K562 (cell line): ENCODE data around the gene SERTAD3. TPM values are rescaled to one million over a fixed set of nuclear protein-coding genes. Genes with fewer than 3 reads are reported as not detected.

Source experiments
- ASH1L ChIP-seq: fragments of 450-650 bp; IDR thresholded peaks from 2 replicates; pipeline ENCODE4 v1.6.1; 2018; ENCODE audit warnings: borderline replicate concordance, mild to moderate bottlenecking, low read depth; ENCODE audit not compliant: partially characterized antibody
- CBX3 ChIP-seq, 2 experiments: IDR thresholded peaks; 1 replicate in 1 of 2; 2 replicates in 1 of 2; pipeline ENCODE4 v1.6.1; 2012; ENCODE audit warnings: inconsistent platforms in 2 of 2, low read length in 2 of 2, borderline replicate concordance in 1 of 2, control low read depth in 1 of 2
- ELF1 ChIP-seq: fragments of 200-800 bp; sonication (Bioruptor generic); IDR thresholded peaks from 2 replicates; pipeline ENCODE4 v1.6.1; 2016; ENCODE audit warnings: missing genetic modification characterization, missing compliant biosample characterization
- MBD2 ChIP-seq: sonication (generic); IDR thresholded peaks from 2 replicates; pipeline ENCODE4 v1.6.1; 2016; ENCODE audit warnings: low read depth, borderline replicate concordance
- PHF20 ChIP-seq: fragments of 450-650 bp; IDR thresholded peaks from 2 replicates; pipeline ENCODE4 v1.6.1; 2018; ENCODE audit not compliant: partially characterized antibody
- ZNF431 ChIP-seq: sonication (generic); formaldehyde crosslinking; IDR thresholded peaks from 2 replicates; pipeline ENCODE4 v1.8.0; 2022; ENCODE audit warnings: mild to moderate bottlenecking, missing genetic modification reagents
- ZNF76 ChIP-seq: fragments of 250-450 bp; sonication (Bioruptor Pico); IDR thresholded peaks from 2 replicates; pipeline ENCODE4 v1.4.0; 2020; ENCODE audit warnings: mild to moderate bottlenecking, moderate library complexity, borderline replicate concordance
- polyA plus RNA-seq, 8 experiments: library from polyadenylated mRNA; depleted of rRNA in 4 of 8; stranded (reverse) in 5 of 8; unstranded in 3 of 8; fragments of >200 nt; fragmentation: Nextera tagmentation in 2 of 8; fragmentation: Illumina TruSeq in 1 of 8; extraction: Ambion mirVana in 2 of 8; extraction: Trizol in 1 of 8; gene quantifications; 2 replicates each; pipeline versions ENCODE4 v1.2.1 to v1.2.3, GENCODE V29; 2011 to 2014; ENCODE audit warnings: inconsistent platforms in 1 of 8, missing spikeins in 1 of 8
- total RNA-seq, 7 experiments: library from RNA; depleted of rRNA in 6 of 7; stranded (reverse); fragments of >200 nt in 6 of 7; fragmentation: Illumina TruSeq in 2 of 7; extraction: Trizol in 2 of 7; gene quantifications; 2 replicates each; pipeline versions ENCODE4 v1.2.1 to v1.2.3, GENCODE V29; 2011 to 2021; ENCODE audit warnings: low replicate concordance in 1 of 7
- TF ChIP-seq, protein P1 (sequence below), 2 experiments: fragments of 200-800 bp in 1 of 2; sonication (Bioruptor generic) in 1 of 2; sonication (generic) in 1 of 2; formaldehyde crosslinking in 1 of 2; IDR thresholded peaks in 1 of 2; conservative IDR thresholded peaks in 1 of 2; 2 replicates each; pipeline versions ENCODE4 v1.5.0 to v1.6.1; 2016 to 2020; ENCODE audit warnings: missing compliant biosample characterization in 1 of 2, missing genetic modification characterization in 1 of 2, missing genetic modification reagents in 1 of 2
- TF ChIP-seq, protein P2 (sequence below), 2 experiments: IDR thresholded peaks; 2 replicates each; pipeline ENCODE4 v1.6.1; 2011; ENCODE audit warnings: borderline replicate concordance in 1 of 2, control low read depth in 1 of 2, low read depth in 1 of 2, low read length in 1 of 2, mild to moderate bottlenecking in 1 of 2, mixed read lengths in 1 of 2, moderate library complexity in 1 of 2; ENCODE audit not compliant: insufficient read depth in 1 of 2, insufficient read length in 1 of 2, poor library complexity in 1 of 2, severe bottlenecking in 1 of 2; ENCODE audit errors: extremely low read depth in 1 of 2
- TF ChIP-seq, protein P3 (sequence below), 2 experiments: fragments of 450-650 bp; formaldehyde crosslinking in 1 of 2; IDR thresholded peaks; 2 replicates each; pipeline versions ENCODE4 v1.4.0 to v1.6.1; 2014 to 2020; ENCODE audit warnings: mild to moderate bottlenecking in 2 of 2, borderline replicate concordance in 1 of 2, low read depth in 1 of 2
- TF ChIP-seq, protein P4 (sequence below): sonication (generic); IDR thresholded peaks from 2 replicates; pipeline ENCODE4 v1.6.1; 2016

The SERTAD3 gene
- total and polyA plus RNA-seq, 9 of the 15 experiments (the other 6 are each of a cell fraction or from before 2014, with no cell fraction given): 5.4 to 28.9 (median 17.5) TPM

DNA sequence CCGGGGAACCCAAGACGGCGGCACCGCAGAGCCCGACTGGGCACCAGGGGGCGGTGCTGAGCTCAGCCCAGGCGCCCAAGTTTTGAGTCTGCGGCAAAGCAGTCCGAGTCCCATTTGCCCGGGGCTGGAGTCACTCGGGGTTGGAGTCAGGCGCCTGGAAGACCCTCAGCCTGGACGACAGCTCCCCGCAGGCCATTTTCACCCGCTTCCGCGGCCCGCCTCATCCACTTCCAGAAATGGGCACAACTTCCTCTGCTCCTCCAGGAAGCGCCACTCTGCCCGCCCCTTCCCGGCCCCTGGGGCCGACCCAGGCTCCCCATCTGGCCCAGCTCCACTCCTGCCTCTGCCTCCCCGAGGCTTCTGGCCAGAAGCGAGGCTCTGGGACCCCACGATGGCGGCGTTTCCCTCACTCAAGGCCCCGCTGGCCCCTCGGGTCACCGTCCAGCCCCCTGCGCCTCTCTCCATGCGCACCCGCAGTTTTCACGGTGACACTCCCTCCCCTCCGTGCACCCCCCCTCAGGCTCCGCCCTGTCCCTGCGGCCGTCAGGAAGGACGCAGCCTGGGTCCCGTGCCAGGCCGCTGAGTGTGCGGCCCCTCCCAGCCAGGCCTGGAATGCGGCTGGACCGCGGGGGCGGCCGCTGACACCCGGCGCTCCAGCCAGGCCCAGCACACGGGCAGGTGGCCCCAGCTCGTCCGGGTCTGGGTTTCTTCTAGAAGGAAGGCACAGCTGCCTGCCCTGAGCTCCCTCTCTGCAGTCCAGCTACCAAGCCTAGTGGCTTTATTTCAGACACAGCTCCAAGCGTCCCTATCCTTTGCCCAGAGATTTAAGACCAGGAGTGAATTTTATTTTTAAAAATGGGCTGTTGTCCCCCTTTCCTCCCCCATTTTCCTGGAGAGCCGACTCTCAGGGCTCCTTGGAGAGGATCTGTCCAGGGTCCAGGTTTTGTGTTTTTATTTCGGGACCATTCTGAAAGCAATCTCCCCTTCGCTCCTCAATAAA is 23.1 kb downstream of the SERTAD3 start (continued):
- no peak for TF ChIP-seq ASH1L
- TF ChIP-seq PHF20: peak; percentile 19
- TF ChIP-seq, protein P1, sequence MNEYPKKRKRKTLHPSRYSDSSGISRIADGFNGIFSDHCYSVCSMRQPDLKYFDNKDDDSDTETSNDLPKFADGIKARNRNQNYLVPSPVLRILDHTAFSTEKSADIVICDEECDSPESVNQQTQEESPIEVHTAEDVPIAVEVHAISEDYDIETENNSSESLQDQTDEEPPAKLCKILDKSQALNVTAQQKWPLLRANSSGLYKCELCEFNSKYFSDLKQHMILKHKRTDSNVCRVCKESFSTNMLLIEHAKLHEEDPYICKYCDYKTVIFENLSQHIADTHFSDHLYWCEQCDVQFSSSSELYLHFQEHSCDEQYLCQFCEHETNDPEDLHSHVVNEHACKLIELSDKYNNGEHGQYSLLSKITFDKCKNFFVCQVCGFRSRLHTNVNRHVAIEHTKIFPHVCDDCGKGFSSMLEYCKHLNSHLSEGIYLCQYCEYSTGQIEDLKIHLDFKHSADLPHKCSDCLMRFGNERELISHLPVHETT (CRISPR knock-in tag; conservative IDR thresholded peaks at IDR 0.05 in 1 of 2, IDR thresholded peaks at IDR 0.05 in 1 of 2): no peak
- TF ChIP-seq, protein P2, sequence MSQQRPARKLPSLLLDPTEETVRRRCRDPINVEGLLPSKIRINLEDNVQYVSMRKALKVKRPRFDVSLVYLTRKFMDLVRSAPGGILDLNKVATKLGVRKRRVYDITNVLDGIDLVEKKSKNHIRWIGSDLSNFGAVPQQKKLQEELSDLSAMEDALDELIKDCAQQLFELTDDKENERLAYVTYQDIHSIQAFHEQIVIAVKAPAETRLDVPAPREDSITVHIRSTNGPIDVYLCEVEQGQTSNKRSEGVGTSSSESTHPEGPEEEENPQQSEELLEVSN (IDR thresholded peaks at IDR 0.05; ENCODE audit: borderline replicate concordance in 1 of 2, extremely low read depth in 1 of 2, insufficient read depth in 1 of 2, insufficient read length in 1 of 2, low read depth in 1 of 2, low read length in 1 of 2, poor library complexity in 1 of 2, severe bottlenecking in 1 of 2): peak in 1 of 2 experiments; percentile 79
- TF ChIP-seq, protein P3, sequence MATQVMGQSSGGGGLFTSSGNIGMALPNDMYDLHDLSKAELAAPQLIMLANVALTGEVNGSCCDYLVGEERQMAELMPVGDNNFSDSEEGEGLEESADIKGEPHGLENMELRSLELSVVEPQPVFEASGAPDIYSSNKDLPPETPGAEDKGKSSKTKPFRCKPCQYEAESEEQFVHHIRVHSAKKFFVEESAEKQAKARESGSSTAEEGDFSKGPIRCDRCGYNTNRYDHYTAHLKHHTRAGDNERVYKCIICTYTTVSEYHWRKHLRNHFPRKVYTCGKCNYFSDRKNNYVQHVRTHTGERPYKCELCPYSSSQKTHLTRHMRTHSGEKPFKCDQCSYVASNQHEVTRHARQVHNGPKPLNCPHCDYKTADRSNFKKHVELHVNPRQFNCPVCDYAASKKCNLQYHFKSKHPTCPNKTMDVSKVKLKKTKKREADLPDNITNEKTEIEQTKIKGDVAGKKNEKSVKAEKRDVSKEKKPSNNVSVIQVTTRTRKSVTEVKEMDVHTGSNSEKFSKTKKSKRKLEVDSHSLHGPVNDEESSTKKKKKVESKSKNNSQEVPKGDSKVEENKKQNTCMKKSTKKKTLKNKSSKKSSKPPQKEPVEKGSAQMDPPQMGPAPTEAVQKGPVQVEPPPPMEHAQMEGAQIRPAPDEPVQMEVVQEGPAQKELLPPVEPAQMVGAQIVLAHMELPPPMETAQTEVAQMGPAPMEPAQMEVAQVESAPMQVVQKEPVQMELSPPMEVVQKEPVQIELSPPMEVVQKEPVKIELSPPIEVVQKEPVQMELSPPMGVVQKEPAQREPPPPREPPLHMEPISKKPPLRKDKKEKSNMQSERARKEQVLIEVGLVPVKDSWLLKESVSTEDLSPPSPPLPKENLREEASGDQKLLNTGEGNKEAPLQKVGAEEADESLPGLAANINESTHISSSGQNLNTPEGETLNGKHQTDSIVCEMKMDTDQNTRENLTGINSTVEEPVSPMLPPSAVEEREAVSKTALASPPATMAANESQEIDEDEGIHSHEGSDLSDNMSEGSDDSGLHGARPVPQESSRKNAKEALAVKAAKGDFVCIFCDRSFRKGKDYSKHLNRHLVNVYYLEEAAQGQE (IDR thresholded peaks at IDR 0.05; ENCODE audit: borderline replicate concordance): peak; percentile 76
- TF ChIP-seq, protein P3 (CRISPR knock-in tag; IDR thresholded peaks at IDR 0.05; ENCODE audit: low read depth): peak; percentile 69
- no peak for TF ChIP-seq ZNF431 (CRISPR knock-in tag)
- TF ChIP-seq MBD2: peak; percentile 59; the same call in 1 of the 2 replicates
- TF ChIP-seq ELF1 (tag): peak; percentile 81
- TF ChIP-seq ZNF76 (CRISPR knock-in tag): no peak
- TF ChIP-seq CBX3 (IDR thresholded peaks at IDR 0.05; ENCODE audit: borderline replicate concordance in 1 of 2, low read length in 2 of 2): no peak; a peak in 1 of 3 replicates
- TF ChIP-seq, protein P4, sequence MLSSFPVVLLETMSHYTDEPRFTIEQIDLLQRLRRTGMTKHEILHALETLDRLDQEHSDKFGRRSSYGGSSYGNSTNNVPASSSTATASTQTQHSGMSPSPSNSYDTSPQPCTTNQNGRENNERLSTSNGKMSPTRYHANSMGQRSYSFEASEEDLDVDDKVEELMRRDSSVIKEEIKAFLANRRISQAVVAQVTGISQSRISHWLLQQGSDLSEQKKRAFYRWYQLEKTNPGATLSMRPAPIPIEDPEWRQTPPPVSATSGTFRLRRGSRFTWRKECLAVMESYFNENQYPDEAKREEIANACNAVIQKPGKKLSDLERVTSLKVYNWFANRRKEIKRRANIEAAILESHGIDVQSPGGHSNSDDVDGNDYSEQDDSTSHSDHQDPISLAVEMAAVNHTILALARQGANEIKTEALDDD: no peak
